Natural killer cell treated with Interleukin-12 subunit alpha and Interleukin-12 subunit beta and Interleukin-15 and Interleukin-18, amount 100 ng/mL, for 72 hours (primary cell): Measurements from ENCODE around the gene RHOD. TPM values are rescaled to one million over a fixed set of nuclear protein-coding genes. Genes with fewer than 3 reads are reported as not detected.

ENCODE experiments used
- ATAC-seq, 2 donors: fragments of 150-1000 bp; cut with Tn5 transposase in 1 of 2; sonication (Bioruptor Pico), chemical (Tn5 transposase) in 1 of 2; 2 replicates each; pipeline ENCODE4 v1.10.0; 2021
- DNase-seq: peaks from one replicate; pipeline ENCODE4 v3.0.0; 2022; ENCODE audit warnings: low spot score
- H3K27ac Mint-ChIP-seq, 2 donors: 1 replicate in 1 of 2; 2 replicates in 1 of 2; pipeline ENCODE4 v1.8.0; 2022; ENCODE audit warnings: mixed read lengths in 2 of 2, mild to moderate bottlenecking in 1 of 2, moderate library complexity in 1 of 2
- H3K27me3 Mint-ChIP-seq, 2 donors: 1 replicate in 1 of 2; 2 replicates in 1 of 2; pipeline ENCODE4 v1.8.0; 2022; ENCODE audit warnings: mixed read lengths in 2 of 2
- H3K36me3 Mint-ChIP-seq: one replicate; pipeline ENCODE4 v1.8.0; 2022; ENCODE audit warnings: mixed read lengths
- H3K4me1 Mint-ChIP-seq, 2 donors: 1 replicate in 1 of 2; 2 replicates in 1 of 2; pipeline ENCODE4 v1.8.0; 2022; ENCODE audit warnings: low read depth in 2 of 2, mixed read lengths in 2 of 2, mild to moderate bottlenecking in 1 of 2
- H3K4me3 Mint-ChIP-seq: one replicate; pipeline ENCODE4 v1.8.0; 2022; ENCODE audit warnings: mixed read lengths
- H3K9me3 Mint-ChIP-seq: 2 replicates; pipeline ENCODE4 v1.8.0; 2022; ENCODE audit warnings: mixed read lengths
- total RNA-seq, 2 donors: library from RNA; stranded (reverse); gene quantifications; one replicate each; pipeline ENCODE4 v1.2.3, GENCODE V29; 2022

Gene RHOD
- total RNA-seq, 2 donors from 2014 or later: not detected

DNA sequence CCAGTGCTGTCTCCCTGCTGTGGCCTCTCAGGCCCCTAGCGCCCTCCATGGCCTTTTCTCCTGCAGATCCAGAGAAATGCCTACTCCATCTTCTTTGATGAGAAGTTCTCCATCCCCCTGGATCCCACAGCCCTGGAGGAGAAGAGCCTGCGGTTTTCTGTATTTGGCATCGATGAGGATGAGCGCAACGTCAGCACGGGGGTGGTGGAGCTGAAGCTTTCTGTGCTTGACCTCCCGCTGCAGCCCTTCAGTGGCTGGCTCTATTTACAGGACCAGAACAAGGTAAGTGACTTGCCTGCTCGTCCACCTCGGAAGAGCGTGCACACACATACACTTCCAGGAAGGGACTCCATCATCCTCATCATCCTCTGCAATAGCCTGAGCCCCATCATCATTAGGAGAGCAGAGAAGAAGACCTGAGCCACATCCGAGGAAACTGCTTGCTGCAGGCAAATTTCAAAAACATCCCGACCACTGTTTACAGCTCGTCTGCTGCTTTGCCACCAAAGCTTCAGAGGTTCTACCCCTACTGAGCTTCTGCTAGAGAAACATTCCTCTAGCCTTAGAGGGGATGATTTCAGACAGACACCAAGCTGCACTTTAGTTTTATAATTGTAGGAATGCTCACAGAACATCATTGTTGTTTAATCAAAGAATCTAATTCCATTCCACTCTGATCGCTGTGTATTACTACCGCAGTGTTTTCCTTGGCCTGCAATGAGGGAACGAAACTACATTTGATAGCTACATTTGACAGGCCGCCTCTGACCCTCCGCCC, 12.9 kb upstream of the RHOD start:
- H3K27ac Mint-ChIP-seq: no peak overlapping the region
- no peaks in the 10 kb centered on the region for H3K36me3 Mint-ChIP-seq
- H3K27me3 Mint-ChIP-seq: peaks cover 5 to 9% of the 10 kb centered on the region in 2 donors
- DNase-seq (no peak), ATAC-seq (no peak)
- no peaks in the 10 kb centered on the region for H3K4me1 Mint-ChIP-seq
- no peak overlapping the region for H3K4me3 Mint-ChIP-seq
- H3K9me3 Mint-ChIP-seq: no peaks in the 10 kb centered on the region

DNA sequence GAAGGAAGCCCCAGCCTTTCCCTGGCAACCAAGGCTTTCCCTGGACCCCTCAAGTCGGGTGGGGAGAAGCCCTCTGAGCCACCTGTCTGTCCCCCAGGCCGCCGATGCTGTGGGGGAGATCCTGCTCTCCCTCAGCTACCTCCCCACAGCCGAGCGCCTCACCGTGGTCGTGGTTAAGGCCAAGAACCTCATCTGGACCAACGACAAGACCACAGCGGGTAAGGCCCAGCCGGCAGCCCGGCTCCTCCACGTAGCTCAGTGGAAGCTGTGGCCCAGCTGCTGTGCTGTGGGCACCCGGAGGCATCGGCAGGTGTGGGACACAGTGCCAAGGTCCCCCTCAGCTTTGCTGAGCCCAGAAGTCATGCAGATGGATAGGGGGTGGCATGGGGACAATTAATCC, 12.2 kb upstream of the RHOD start:
- DNase-seq: no peak

DNA sequence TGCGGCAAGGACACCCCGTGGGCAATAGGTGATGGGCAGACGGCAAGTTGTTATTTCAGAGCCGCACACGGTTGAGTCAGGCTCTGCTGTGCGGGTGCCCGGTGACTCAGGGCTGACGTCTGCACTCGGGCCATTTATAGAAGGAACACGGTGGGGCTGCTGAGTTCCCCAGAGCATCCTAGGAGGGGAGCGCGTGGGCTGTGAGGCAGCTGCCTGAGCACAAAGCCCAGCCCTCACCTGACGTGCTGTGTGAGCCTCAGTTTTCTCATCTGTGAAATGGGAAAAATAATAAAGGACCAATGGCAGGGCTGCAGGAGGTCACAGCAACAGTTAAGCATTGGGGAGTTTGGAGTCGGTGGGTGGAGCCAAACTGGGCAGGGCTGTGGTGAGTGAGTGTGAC, 11.3 kb upstream of the RHOD start:
- peaks cover 5 to 9% of the 10 kb centered on the region in 2 donors for H3K27me3 Mint-ChIP-seq

More for the DNA sequence above, 12.2 kb upstream of the RHOD start:
- H3K27me3 Mint-ChIP-seq: peaks cover 5 to 9% of the 10 kb centered on the region in 2 donors
- no peaks in the 10 kb centered on the region for H3K4me1 Mint-ChIP-seq
- no peak overlapping the region for H3K4me3 Mint-ChIP-seq
- H3K27ac Mint-ChIP-seq: no peak overlapping the region
- no peaks in the 10 kb centered on the region for H3K36me3 Mint-ChIP-seq
- H3K9me3 Mint-ChIP-seq: no peaks in the 10 kb centered on the region
- ATAC-seq: peak in 1 of 2 donors; percentile 7

DNA sequence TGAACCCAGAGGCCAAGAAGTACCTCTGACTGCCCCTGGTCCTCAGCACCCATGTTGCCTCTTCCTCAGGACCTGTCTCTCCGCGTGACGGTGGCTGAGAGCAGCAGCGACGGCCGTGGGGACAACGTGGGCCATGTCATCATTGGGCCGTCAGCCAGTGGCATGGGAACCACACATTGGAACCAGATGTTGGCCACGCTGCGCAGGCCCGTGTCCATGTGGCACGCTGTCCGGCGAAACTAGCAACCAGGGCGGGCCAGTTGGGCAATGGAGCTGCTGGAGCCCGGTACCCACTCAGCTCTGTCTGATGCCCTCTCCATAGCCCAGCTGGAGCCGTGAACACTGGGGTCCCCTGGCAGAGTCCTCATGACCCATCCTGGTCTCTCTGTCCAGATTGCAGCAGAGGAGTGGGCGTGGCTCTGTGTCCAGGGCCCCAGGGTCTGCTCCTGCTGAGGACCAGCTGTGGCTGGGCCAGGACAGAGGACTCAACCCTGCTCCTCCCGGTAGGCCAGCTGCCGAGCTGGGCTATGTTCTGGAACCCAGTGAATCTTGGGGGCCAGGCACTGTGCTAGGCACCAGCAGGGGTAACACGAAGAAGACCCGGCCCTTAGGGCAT, 8.0 kb upstream of the RHOD start:
- H3K4me1 Mint-ChIP-seq: no peaks in the 10 kb centered on the region
- no peak overlapping the region for H3K27ac Mint-ChIP-seq
- DNase-seq (no peak), ATAC-seq (no peak)
- no peaks in the 10 kb centered on the region for H3K9me3 Mint-ChIP-seq
- H3K27me3 Mint-ChIP-seq: peaks cover 0 to 5% of the 10 kb centered on the region in 2 donors
- H3K4me3 Mint-ChIP-seq: no peak overlapping the region
- H3K36me3 Mint-ChIP-seq: no peaks in the 10 kb centered on the region

More for the DNA sequence above, 11.3 kb upstream of the RHOD start:
- no peaks in the 10 kb centered on the region for H3K4me1 Mint-ChIP-seq
- H3K4me3 Mint-ChIP-seq: no peak overlapping the region
- ATAC-seq (no peak), DNase-seq (no peak)
- no peaks in the 10 kb centered on the region for H3K36me3 Mint-ChIP-seq
- H3K9me3 Mint-ChIP-seq: no peaks in the 10 kb centered on the region
- H3K27ac Mint-ChIP-seq: no peak overlapping the region

DNA sequence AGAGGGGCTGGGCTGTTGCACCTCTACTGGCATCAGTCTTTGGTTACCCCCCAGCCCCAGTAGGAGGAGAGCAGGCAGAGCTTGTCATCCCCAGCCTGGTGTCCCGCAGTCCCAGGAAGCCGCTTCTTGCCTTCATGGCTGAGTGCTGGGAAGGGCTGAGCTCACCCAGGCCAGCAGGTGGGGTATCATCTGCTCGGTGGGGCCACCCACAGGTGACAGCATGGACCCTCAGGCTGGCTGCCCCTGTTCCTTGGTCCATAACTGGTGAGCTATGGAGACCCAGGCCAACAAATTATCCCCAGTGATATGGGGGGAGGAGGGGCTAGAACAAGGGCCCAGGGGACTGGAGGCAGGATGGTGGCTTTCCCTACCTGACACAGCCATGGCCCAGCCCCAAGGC, 6.5 kb upstream of the RHOD start:
- Mint-ChIP-seq H3K4me3 (no peak overlapping the region), H3K9me3 (no peaks in the 10 kb centered on the region), H3K27me3 (peaks cover 0 to 12% of the 10 kb centered on the region in 2 donors), H3K4me1 (no peaks in the 10 kb centered on the region), H3K36me3 (no peaks in the 10 kb centered on the region), H3K27ac (no peak overlapping the region)
- DNase-seq (no peak), ATAC-seq (no peak)

DNA sequence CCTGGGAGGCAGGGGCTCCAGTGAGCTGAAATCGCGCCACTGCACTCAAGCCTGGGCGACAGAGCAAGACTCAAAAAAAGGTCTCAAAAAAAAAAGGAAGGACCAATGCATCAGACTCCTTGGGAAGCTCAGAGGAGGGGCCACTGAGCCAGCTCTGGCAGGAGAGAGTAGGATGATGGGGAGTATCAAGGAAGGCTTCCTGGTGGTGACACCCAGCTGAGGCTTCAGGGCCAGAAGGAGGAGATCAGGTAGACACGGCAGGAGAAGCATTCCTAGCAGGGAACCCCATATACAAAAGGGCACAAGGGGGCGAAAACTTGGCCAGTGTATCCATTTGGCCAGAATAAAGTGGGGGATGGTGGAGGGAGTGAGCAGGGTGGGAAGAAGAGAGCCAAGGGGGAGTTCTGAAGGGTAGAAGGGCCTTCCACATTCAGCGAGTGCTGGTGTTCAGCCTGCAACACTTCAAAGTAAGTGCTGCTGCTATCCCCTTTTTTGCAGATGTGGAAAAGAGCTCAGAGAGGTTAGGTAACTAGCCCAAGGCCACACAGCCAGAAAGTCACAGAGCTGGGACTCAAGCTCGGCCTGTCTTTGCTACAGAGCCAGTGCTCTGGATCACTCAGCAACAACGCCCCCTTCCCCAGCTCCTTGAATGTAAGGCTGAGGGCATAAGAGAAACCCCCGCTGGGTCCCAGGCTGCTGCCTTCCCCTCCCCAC, 5.3 kb upstream of the RHOD start:
- Mint-ChIP-seq H3K4me1 (no peaks in the 10 kb centered on the region), H3K36me3 (no peaks in the 10 kb centered on the region), H3K27me3 (peaks cover 9 to 15% of the 10 kb centered on the region in 2 donors), H3K4me3 (no peak overlapping the region), H3K9me3 (no peaks in the 10 kb centered on the region), H3K27ac (no peak overlapping the region)
- ATAC-seq (no peak), DNase-seq (no peak)

DNA sequence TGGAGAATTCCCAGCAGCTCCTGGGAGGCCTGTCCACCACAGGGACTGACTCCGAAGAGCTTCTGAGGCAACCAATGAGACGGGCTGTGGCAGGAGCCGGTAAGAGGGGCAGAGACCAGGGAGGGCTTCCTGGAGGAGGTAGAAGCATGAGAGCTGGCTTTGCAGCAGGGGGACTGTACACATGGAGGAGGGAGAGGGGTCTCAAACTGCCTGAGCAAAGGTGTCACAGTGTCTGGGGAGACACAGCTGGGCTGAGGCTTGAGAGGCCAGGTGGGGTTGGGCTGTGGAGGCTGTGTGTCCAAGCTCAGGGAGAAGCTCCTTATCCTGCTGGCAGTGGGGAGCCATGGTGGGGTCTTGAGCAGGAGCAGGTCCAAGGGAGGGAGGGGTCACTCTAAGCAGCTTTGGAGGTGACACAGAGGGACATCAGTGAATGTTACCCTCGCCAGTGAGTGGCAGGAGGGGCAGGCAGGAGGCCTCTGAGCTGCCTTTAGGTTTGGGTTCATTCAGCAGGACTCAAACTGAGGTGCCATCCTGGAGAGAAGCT, 4.6 kb upstream of the RHOD start:
- no peak for ATAC-seq
- Mint-ChIP-seq H3K27ac (no peak overlapping the region), H3K9me3 (no peaks in the 10 kb centered on the region), H3K4me1 (no peaks in the 10 kb centered on the region), H3K4me3 (no peak overlapping the region), H3K36me3 (no peaks in the 10 kb centered on the region), H3K27me3 (peaks cover 9 to 15% of the 10 kb centered on the region in 2 donors)
- DNase-seq: no peak

DNA sequence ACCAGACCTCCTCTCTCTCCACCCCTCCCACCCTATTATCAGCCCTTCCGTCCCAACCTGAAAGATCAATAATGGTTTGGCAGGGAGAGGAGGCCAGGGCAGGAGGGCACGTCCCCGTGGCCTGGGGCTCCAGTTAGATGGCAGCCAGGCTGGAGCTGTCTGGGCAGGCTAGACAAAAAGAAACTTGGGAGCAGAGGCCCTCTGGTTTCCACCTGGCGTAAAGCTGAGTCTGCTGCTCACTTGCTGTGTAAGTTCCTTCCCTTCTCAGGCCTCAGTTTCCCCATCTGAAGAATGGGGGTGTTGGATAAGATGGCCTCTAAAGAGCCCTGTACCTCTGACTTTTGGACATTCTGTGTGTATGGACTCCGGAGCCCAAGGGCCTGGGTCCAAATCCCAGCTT, 3.8 kb upstream of the RHOD start:
- Mint-ChIP-seq H3K4me3 (no peak overlapping the region), H3K27ac (no peak overlapping the region), H3K4me1 (no peaks in the 10 kb centered on the region), H3K27me3 (peaks cover 9 to 15% of the 10 kb centered on the region in 2 donors), H3K9me3 (no peaks in the 10 kb centered on the region), H3K36me3 (no peaks in the 10 kb centered on the region)
- no peak for ATAC-seq
- DNase-seq: no peak

DNA sequence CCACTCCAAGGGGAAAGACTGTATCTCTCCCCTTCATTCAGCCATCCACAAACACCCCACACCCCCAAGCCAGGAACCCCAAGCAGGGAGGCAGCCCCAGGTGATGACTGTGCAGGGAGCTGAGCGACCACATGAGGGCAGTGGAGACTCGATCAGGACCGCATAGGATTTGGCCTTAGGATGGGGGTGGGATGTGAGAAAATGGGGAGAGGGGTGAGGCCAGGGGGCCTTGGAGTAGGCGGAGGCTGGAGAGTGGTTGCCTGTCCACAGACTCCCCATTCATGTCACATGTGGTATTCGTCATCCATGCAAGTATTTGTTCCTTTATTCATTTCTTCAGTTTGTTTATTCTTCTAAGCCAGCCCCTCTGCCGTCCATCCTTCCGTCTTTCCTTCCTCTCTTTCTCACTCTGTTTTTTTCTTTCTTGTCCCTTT, 2.7 kb upstream of the RHOD start:
- no peak overlapping the region for H3K27ac Mint-ChIP-seq
- H3K4me3 Mint-ChIP-seq: no peak overlapping the region
- H3K27me3 Mint-ChIP-seq: peaks cover 9 to 15% of the 10 kb centered on the region in 2 donors
- ATAC-seq (peak; percentile 29 to 43), DNase-seq (no peak)
- H3K4me1 Mint-ChIP-seq: no peaks in the 10 kb centered on the region
- no peaks in the 10 kb centered on the region for H3K9me3 Mint-ChIP-seq
- H3K36me3 Mint-ChIP-seq: no peaks in the 10 kb centered on the region

DNA sequence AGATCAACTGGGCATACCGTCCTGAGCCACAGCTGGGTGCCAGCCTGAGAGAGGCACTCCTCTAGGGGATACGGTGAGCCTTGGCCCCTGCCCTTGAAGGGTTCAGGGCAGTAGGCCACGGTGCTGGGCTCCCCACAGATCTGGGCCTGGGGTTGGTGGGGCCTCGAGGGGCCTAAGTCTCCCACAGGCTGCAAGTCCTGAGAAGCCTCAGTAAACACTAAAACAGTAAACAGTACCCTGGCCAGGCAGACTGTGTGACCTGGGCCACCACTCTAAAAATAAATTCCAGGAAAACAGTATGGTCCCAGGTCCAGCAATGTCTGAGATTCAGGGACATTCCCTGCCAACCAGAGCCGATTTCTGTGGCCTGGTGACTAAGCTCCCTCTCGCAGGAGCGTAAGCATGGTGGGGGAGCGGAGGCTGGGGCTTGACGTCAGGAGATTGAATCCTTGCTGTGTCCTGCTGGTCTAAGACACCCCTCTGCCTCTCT, 2.3 kb upstream of the RHOD start:
- no peak overlapping the region for H3K27ac Mint-ChIP-seq
- H3K4me3 Mint-ChIP-seq: no peak overlapping the region
- no peak for ATAC-seq

DNA sequence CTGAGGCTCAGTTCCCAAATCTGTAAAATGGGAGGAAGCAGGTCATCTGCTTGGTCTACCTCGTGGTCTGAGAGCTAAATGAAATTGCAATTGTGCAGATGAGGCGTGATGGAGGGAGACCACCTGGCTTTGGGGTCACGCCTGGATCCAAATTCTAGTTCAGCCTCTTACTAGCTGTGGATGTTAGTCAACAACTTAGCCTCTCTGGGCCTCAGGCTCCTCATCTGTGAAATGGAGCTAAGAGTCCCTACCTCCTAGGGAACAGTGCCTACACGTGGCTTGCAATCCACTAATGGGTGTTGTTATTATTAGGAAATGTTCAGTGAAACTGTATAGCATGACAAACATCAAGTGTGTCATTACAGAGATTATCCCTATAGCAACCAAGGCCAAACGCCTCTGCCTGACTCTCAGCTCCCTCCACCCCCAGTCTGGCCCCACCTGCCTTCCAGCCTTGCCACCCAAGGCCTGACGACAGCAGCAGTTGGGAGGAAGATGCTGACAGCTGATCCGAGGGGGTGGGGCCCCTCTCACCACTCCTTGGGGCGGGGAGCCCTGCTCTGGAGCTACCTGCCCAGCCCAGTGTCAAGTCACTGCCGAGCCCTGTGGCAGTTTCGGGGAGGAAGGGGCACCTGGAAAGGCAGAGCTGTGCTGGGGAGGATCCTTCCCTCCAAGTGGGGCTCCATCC, 1.7 kb upstream of the RHOD start:
- Mint-ChIP-seq H3K27me3 (peaks cover 9 to 15% of the 10 kb centered on the region in 2 donors), H3K9me3 (no peaks in the 10 kb centered on the region), H3K27ac (no peak overlapping the region), H3K36me3 (no peaks in the 10 kb centered on the region), H3K4me1 (no peaks in the 10 kb centered on the region), H3K4me3 (no peak overlapping the region)
- ATAC-seq (no peak), DNase-seq (no peak)

More for the DNA sequence above, 2.3 kb upstream of the RHOD start:
- H3K4me1 Mint-ChIP-seq: no peaks in the 10 kb centered on the region
- no peaks in the 10 kb centered on the region for H3K9me3 Mint-ChIP-seq
- H3K27me3 Mint-ChIP-seq: peaks cover 9 to 15% of the 10 kb centered on the region in 2 donors
- DNase-seq: no peak
- no peaks in the 10 kb centered on the region for H3K36me3 Mint-ChIP-seq

DNA sequence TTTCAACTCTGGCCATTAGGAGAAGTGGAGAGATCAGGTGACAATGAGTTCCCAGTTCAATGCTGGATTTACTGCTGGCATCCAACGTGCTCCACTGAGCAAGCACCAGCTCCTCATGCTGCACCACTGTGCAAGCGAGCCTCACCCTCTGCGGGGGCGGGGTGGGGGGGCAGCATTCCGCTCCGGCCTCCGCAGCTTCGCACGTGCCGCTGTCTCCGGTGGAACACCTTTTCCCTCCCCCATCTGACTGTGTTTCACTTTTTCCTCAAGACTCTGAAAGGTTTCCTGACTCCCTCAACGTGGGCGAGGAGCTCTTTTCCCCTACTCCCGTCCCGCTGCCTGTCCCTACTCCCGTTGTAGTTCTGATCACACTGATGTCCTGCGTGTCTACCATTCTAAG, 835 bp upstream of the RHOD start:
- Mint-ChIP-seq H3K36me3 (no peaks in the 10 kb centered on the region), H3K9me3 (no peaks in the 10 kb centered on the region), H3K4me1 (no peaks in the 10 kb centered on the region), H3K27me3 (peaks cover 9 to 15% of the 10 kb centered on the region in 2 donors), H3K4me3 (no peak overlapping the region), H3K27ac (no peak overlapping the region)
- DNase-seq (no peak), ATAC-seq (no peak)

DNA sequence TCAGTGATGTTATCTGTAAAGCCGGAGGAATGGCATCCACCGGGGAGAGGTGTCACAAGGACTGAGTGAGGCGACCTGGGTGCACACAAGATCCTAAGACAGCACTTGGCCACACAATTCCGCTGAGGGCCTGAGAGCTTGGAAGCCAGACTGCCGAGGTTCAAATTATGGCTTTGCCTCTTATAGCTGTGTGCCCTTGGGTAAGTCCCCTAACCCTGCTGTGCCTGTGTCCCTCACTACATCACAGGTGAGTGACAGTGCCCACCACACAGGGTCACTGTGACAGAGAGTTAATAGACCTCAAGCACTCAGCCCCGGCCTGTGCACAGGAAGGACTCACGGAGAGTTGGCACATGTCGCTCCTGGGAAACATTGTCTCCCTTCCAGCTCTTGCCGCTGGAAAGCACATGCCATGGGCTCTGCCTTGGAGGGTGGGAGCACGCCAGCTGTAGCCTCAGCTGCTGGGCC, 592 bp downstream of the RHOD start:
- no peaks in the 10 kb centered on the region for H3K4me1 Mint-ChIP-seq
- no peak overlapping the region for H3K4me3 Mint-ChIP-seq
- peaks cover 9% of the 10 kb centered on the region in 2 donors for H3K27me3 Mint-ChIP-seq
- no peak for DNase-seq
- no peaks in the 10 kb centered on the region for H3K9me3 Mint-ChIP-seq
- no peak overlapping the region for H3K27ac Mint-ChIP-seq
- H3K36me3 Mint-ChIP-seq: no peaks in the 10 kb centered on the region
- peak in 1 of 2 donors; percentile 4 for ATAC-seq
